ENCODE data around the gene POPDC2. TPM values are rescaled to one million over a fixed set of nuclear protein-coding genes. Genes with fewer than 3 reads are reported as not detected.

The POPDC2 gene
- total and polyA plus RNA-seq, 11 donors: 511 to 1,022 (median 768) TPM

GRCh38 chr3:119637679-119638477 lies 22.5 kb downstream of the POPDC2 start:
- WGBS, 4 donors: 43 to 52% (median 50%) methylated on average over 3 of the region's 3 CpGs
- H3K36me3 ChIP-seq: peaks cover 0 to 37% (median 18%) of the 10 kb centered on the region in 9 donors
- DNase-seq: no peak
- no peaks in the 10 kb centered on the region for H3K9me3 ChIP-seq
- H3K4me1 ChIP-seq: peaks cover 3 to 73% (median 46%) of the 10 kb centered on the region in 12 donors
- intact Hi-C loops (cut with DNase I): loop anchor here in 5 of 10 donors (2.0 to 5.0 kb wide), 7 partner anchors 36 to 116 kb away; partner anchors contain the start of genes COX17 (in 3 of the 5), ADPRH (in 2 of the 5) and PLA1A (in 2 of the 5)
- no peaks in the 10 kb centered on the region for H3K27me3 ChIP-seq
- peak; percentile 18 to 69 (median 29) for ATAC-seq
- TF ChIP-seq CTCF (IDR thresholded peaks at IDR 0.05) (no peak), POLR2A (IDR thresholded peaks at IDR 0.05) (no peak)
- peak overlapping the region; percentile 69 to 97 (median 85) for H3K27ac ChIP-seq
- H3K4me3 ChIP-seq: peak overlapping the region in 4 of 12 donors; percentile 4 to 12 (median 7)

GRCh38 chr3:119636891-119637611 lies 23.3 kb downstream of the POPDC2 start:
- WGBS, 4 donors: 73 to 83% (median 79%) methylated on average over 4 of the region's 4 CpGs
- peaks cover 0 to 28% (median 10%) of the 10 kb centered on the region in 9 donors for H3K36me3 ChIP-seq
- ATAC-seq (no peak), DNase-seq (no peak)
- intact Hi-C loops (cut with DNase I): loop anchor here in 4 of 10 donors (5.0 kb wide), 6 partner anchors 35 to 115 kb away; partner anchors contain the start of genes ADPRH (in 2 of the 4), COX17 (in 2 of the 4) and PLA1A (in 2 of the 4)
- H3K4me1 ChIP-seq: peaks cover 3 to 66% (median 44%) of the 10 kb centered on the region in 12 donors
- no peak overlapping the region for H3K4me3 ChIP-seq
- no peaks in the 10 kb centered on the region for H3K27me3 ChIP-seq
- no peaks in the 10 kb centered on the region for H3K9me3 ChIP-seq
- no peak for TF ChIP-seq POLR2A (IDR thresholded peaks at IDR 0.05)
- TF ChIP-seq CTCF (IDR thresholded peaks at IDR 0.05): no peak
- peak overlapping the region; percentile 69 to 97 (median 85) for H3K27ac ChIP-seq

- intact Hi-C loops (cut with DNase I): loop anchor here in 4 of 10 donors (5.0 kb wide), 6 partner anchors 34 to 114 kb away; partner anchors contain the start of genes ADPRH (in 2 of the 4), COX17 (in 2 of the 4) and PLA1A (in 2 of the 4)
Measured at GRCh38 chr3:119636249-119636648, 24.1 kb downstream of the POPDC2 start.

More at GRCh38 chr3:119636249-119636648, 24.1 kb downstream of the POPDC2 start:
- Histone ChIP-seq H3K27me3 (no peaks in the 10 kb centered on the region), H3K36me3 (peaks cover 0 to 20% (median 2%) of the 10 kb centered on the region in 9 donors), H3K9me3 (no peaks in the 10 kb centered on the region), H3K4me3 (no peak overlapping the region), H3K4me1 (peaks cover 3 to 63% (median 45%) of the 10 kb centered on the region in 12 donors), H3K27ac (peak overlapping the region; percentile 3 to 97 (median 85))
- ATAC-seq: peak in 2 of 4 donors; percentile 1
- no peak for DNase-seq
- 7 to 17% (median 12%) methylated on average over 1 of the region's 1 CpG for WGBS, 4 donors
- TF ChIP-seq POLR2A (IDR thresholded peaks at IDR 0.05): no peak
- TF ChIP-seq CTCF (IDR thresholded peaks at IDR 0.05): no peak
